Neural progenitor cell (in vitro differentiated cells): Measurements from ENCODE around the gene MAP1LC3B2.

Experiments used
- CTCF ChIP-seq: fragments of 200-600 bp; sonication (generic); IDR thresholded peaks from 2 replicates; pipeline ENCODE4 v1.5.1; 2017; ENCODE audit warnings: antibody characterized with exemption, mild to moderate bottlenecking
- EZH2 ChIP-seq: fragments of 200-600 bp; sonication (generic); IDR thresholded peaks from 2 replicates; pipeline ENCODE4 v1.6.1; 2017; ENCODE audit warnings: antibody characterized with exemption, mild to moderate bottlenecking, moderate library complexity

- TF ChIP-seq CTCF (no peak), EZH2 (no peak)
Measured at GRCh38 chr12:116614194-116614915, 55.2 kb downstream of the MAP1LC3B2 start.
